Retinal pigment epithelial cell (primary cell): ENCODE measurements around the gene TRIM26.

Source experiments
- DNase-seq: peaks from one replicate; pipeline ENCODE4 v3.0.0-alpha.2; 2010; ENCODE audit warnings: low read depth
- H3K4me3 ChIP-seq: 2 replicates; pipeline ENCODE4 v1.5.1; 2011; ENCODE audit warnings: mild to moderate bottlenecking, low read length, control low read depth, moderate library complexity
- CTCF ChIP-seq: conservative IDR thresholded peaks from 2 replicates; pipeline ENCODE4 v1.5.1; 2011; ENCODE audit warnings: low read depth, low read length, control low read depth, inconsistent platforms

Gene TRIM26

GRCh38 chr6:30185846-30186484 is 27.2 kb downstream of the TRIM26 start:
- DNase-seq: no peak
- TF ChIP-seq CTCF: no peak
- no peak overlapping the region for H3K4me3 ChIP-seq

- H3K4me3 ChIP-seq: no peak overlapping the region
- TF ChIP-seq CTCF: no peak
- DNase-seq: no peak
Measured at GRCh38 chr6:30184417-30185031, 28.7 kb downstream of the TRIM26 start.

- no peak overlapping the region for H3K4me3 ChIP-seq
- DNase-seq: no peak
- TF ChIP-seq CTCF: no peak
Measured at GRCh38 chr6:30180145-30180544, 33.1 kb downstream of the TRIM26 start.

- no peak for DNase-seq
- no peak for TF ChIP-seq CTCF
Measured at GRCh38 chr6:30178837-30179236, 34.4 kb downstream of the TRIM26 start.

GRCh38 chr6:30175765-30176164 is 37.4 kb downstream of the TRIM26 start:
- no peak for DNase-seq
- no peak for TF ChIP-seq CTCF

More at GRCh38 chr6:30178837-30179236, 34.4 kb downstream of the TRIM26 start:
- no peak overlapping the region for H3K4me3 ChIP-seq

GRCh38 chr6:30172681-30173080 is 40.5 kb downstream of the TRIM26 start:
- H3K4me3 ChIP-seq: no peak overlapping the region
- TF ChIP-seq CTCF: no peak
- no peak for DNase-seq

More at GRCh38 chr6:30175765-30176164, 37.4 kb downstream of the TRIM26 start:
- H3K4me3 ChIP-seq: no peak overlapping the region
